Stimulated activated CD8-positive, alpha-beta memory T cell treated with anti-CD3 and anti-CD28 coated beads, Interleukin-7, amount 100 ng/mL, for 24 hours (primary cell): ENCODE data around the gene ABCB8.

ENCODE experiments used
- DNase-seq: peaks from one replicate; pipeline ENCODE4 v3.0.0-alpha.2; 2020; ENCODE audit warnings: low read depth

The ABCB8 gene

GRCh38 chr7:151087245-151088018, 59.2 kb downstream of the ABCB8 start:
- DNase-seq: no peak

- DNase-seq: no peak
Measured at GRCh38 chr7:151088019-151088855, 60.0 kb downstream of the ABCB8 start.

GRCh38 chr7:151088856-151089699, 60.8 kb downstream of the ABCB8 start:
- DNase-seq: no peak

- DNase-seq: no peak
Measured at GRCh38 chr7:151089893-151090730, 61.9 kb downstream of the ABCB8 start.

GRCh38 chr7:151091003-151091402, 62.8 kb downstream of the ABCB8 start:
- DNase-seq: no peak

GRCh38 chr7:151091431-151091830, 63.2 kb downstream of the ABCB8 start:
- no peak for DNase-seq

GRCh38 chr7:151091988-151092387, 63.7 kb downstream of the ABCB8 start:
- DNase-seq: no peak

GRCh38 chr7:151093748-151094147, 65.5 kb downstream of the ABCB8 start:
- DNase-seq: no peak

- no peak for DNase-seq
Measured at GRCh38 chr7:151094675-151095074, 66.4 kb downstream of the ABCB8 start.

- DNase-seq: no peak
Measured at GRCh38 chr7:151095123-151095797, 67.0 kb downstream of the ABCB8 start.

GRCh38 chr7:151095828-151096475, 67.7 kb downstream of the ABCB8 start:
- DNase-seq: no peak
